NCI-H748 (cell line): ENCODE data around the gene CDR2L.
A peak's percentile ranks its signal among the peaks of the same experiment; 100 is the strongest.
"Not testable (repeated sequence)": the region's sequence is repeated elsewhere in the genome, so short reads cannot be mapped to it uniquely, and the experiment has no call there.

ENCODE experiments used
- DNase-seq: peaks from one replicate; lab custom pipeline; 2025; ENCODE audit not compliant: unreplicated experiment; lab: John Stamatoyannopoulos, UW

The CDR2L gene

GRCh38 chr17:75009139-75009724 lies 21.8 kb downstream of the CDR2L start:
- no peak for DNase-seq

GRCh38 chr17:75010683-75011400 lies 23.4 kb downstream of the CDR2L start:
- DNase-seq = peak; percentile 34

- DNase-seq = peak; percentile 26
Observed at GRCh38 chr17:75011401-75012095, 24.1 kb downstream of the CDR2L start.

- no peak for DNase-seq
Observed at GRCh38 chr17:75012096-75012345, 24.6 kb downstream of the CDR2L start.

- DNase-seq = peak; percentile 85
Observed at GRCh38 chr17:75012346-75013091, 25.1 kb downstream of the CDR2L start, which contains the start of gene MRPL58. TSS of gene MRPL58 (plus strand) at chr17:75012670. CDS start at chr17:75012687, 17 bp downstream.

- DNase-seq = no peak
Observed at GRCh38 chr17:75013092-75013559, 25.7 kb downstream of the CDR2L start.

GRCh38 chr17:75019146-75019545 lies 31.7 kb downstream of the CDR2L start:
- DNase-seq = no peak

GRCh38 chr17:75019710-75020109 lies 32.3 kb downstream of the CDR2L start:
- no peak for DNase-seq

GRCh38 chr17:75020331-75021110 lies 33.1 kb downstream of the CDR2L start:
- DNase-seq = no peak

- no peak for DNase-seq
Observed at GRCh38 chr17:75024686-75025397, 37.4 kb downstream of the CDR2L start.

GRCh38 chr17:75025398-75025734 lies 37.9 kb downstream of the CDR2L start:
- DNase-seq = not testable (repeated sequence)

- DNase-seq = not testable (repeated sequence)
Observed at GRCh38 chr17:75026650-75027049, 39.2 kb downstream of the CDR2L start.

- no peak for DNase-seq
Observed at GRCh38 chr17:75030161-75030560, 42.7 kb downstream of the CDR2L start.

- peak; percentile 87 for DNase-seq
Observed at GRCh38 chr17:75031972-75032719, 44.7 kb downstream of the CDR2L start.

GRCh38 chr17:75032720-75033280 lies 45.4 kb downstream of the CDR2L start:
- peak; percentile 29 for DNase-seq

GRCh38 chr17:75033346-75034235 lies 46.2 kb downstream of the CDR2L start:
- DNase-seq = peak; percentile 89

GRCh38 chr17:75034236-75034908 lies 46.9 kb downstream of the CDR2L start:
- peak; percentile 91 for DNase-seq
